Effector memory CD8-positive, alpha-beta T cell (primary cell): ENCODE data around the gene DEF6.

Experiments
- ATAC-seq: fragments of 150-1000 bp; cut with Tn5 transposase; replicated peaks from 2 replicates; pipeline ENCODE4 v1.10.0; 2021; ENCODE audit warnings: mild to moderate bottlenecking, moderate library complexity
- DNase-seq, 3 experiments: peaks; one replicate each; pipeline ENCODE4 v3.0.0; 2021
- H3K27ac Mint-ChIP-seq, 2 donors: one replicate each; pipeline ENCODE4 v1.8.0; 2022; ENCODE audit warnings: mild to moderate bottlenecking in 2 of 2, mixed read lengths in 2 of 2, moderate library complexity in 2 of 2
- H3K27me3 Mint-ChIP-seq, 2 donors: one replicate each; pipeline ENCODE4 v1.8.0; 2022; ENCODE audit warnings: mixed read lengths in 2 of 2
- H3K36me3 Mint-ChIP-seq: one replicate; pipeline ENCODE4 v1.8.0; 2022; ENCODE audit warnings: mild to moderate bottlenecking, moderate library complexity, mixed read lengths; ENCODE audit not compliant: insufficient read depth
- H3K4me1 Mint-ChIP-seq, 2 donors: one replicate each; pipeline ENCODE4 v1.8.0; 2022; ENCODE audit warnings: low read depth in 2 of 2, mixed read lengths in 2 of 2
- H3K4me3 Mint-ChIP-seq, 2 donors: one replicate each; pipeline ENCODE4 v1.8.0; 2022; ENCODE audit warnings: mild to moderate bottlenecking in 2 of 2, mixed read lengths in 2 of 2, moderate library complexity in 2 of 2
- H3K9me3 Mint-ChIP-seq, 2 donors: one replicate each; pipeline ENCODE4 v1.8.0; 2022; ENCODE audit warnings: mixed read lengths in 2 of 2

Gene DEF6

DNA sequence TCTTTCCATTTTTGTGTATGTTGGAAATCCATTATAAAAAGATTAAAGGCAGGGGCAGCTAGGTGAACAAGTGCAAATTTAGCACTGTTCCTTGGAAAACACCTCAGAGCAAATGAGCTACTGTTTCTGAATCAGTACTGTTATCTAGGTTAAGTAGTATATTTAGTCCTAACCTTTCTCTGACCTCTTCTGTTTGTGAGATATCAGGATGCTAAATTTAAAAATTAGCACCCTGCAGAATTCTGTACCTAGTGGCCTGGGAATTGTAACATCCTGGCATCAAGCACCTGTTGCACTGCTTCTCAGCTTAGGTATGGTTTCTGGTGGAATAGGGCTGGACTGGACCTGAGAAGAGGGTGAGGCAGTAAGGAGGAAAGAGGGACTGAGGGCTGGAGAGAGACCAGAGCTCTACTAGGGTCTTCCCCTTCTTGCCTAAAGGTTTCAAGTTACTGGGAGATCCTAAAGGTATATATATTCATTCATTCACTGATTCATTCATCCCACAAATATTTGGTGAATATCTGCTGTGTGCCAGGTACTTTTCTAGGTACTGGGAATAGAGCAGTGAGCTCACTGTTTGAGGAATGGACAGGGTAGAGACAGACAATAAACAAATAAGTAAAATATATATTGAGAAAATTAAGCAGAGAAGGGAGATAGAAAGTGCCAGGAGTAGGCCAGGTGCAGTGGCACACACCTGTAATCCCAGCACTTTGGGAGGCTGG is 32.9 kb upstream of the DEF6 start:
- Mint-ChIP-seq H3K36me3 (peaks cover 13% of the 10 kb centered on the region), H3K4me3 (no peak overlapping the region), H3K4me1 (peaks cover 39 to 51% of the 10 kb centered on the region in 2 donors), H3K9me3 (no peaks in the 10 kb centered on the region), H3K27ac (peak overlapping the region; percentile 30 to 97), H3K27me3 (no peaks in the 10 kb centered on the region)
- no peak for DNase-seq
- ATAC-seq, result no peak

DNA sequence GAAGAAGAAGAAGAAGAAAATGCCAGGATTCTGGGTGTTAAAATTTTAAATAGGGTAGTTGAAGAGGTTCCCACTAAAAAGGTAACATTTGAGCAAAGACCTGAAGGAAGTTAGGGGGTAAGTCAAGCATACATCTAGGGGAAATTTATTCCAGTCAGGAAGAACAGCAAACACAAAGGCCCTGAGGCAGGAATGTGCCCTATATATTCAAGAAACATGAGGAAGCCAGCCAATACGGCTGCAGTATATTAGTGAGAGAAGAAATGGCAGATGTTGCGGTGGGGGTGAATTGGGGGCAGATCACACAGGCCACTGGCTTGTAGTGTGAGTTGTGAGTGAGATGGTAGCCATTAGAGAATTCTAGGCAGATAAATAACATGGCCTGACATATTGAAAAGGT is 32.1 kb upstream of the DEF6 start:
- Mint-ChIP-seq H3K9me3 (no peaks in the 10 kb centered on the region), H3K27me3 (no peaks in the 10 kb centered on the region), H3K27ac (peak overlapping the region; percentile 1 to 30), H3K4me1 (peaks cover 34 to 45% of the 10 kb centered on the region in 2 donors), H3K4me3 (no peak overlapping the region), H3K36me3 (peaks cover 8% of the 10 kb centered on the region)
- no peak for DNase-seq
- ATAC-seq, result no peak

GRCh38 chr6:35267446-35267845 is 30.2 kb upstream of the DEF6 start:
- DNase-seq (no peak), ATAC-seq (no peak)
- peaks cover 20 to 28% of the 10 kb centered on the region in 2 donors for H3K4me1 Mint-ChIP-seq
- H3K36me3 Mint-ChIP-seq, result peaks cover 8% of the 10 kb centered on the region
- no peak overlapping the region for H3K4me3 Mint-ChIP-seq
- H3K27ac Mint-ChIP-seq, result no peak overlapping the region
- no peaks in the 10 kb centered on the region for H3K9me3 Mint-ChIP-seq
- H3K27me3 Mint-ChIP-seq, result no peaks in the 10 kb centered on the region

- no peaks in the 10 kb centered on the region for H3K9me3 Mint-ChIP-seq
- H3K4me3 Mint-ChIP-seq, result no peak overlapping the region
- no peaks in the 10 kb centered on the region for H3K27me3 Mint-ChIP-seq
- peaks cover 7% of the 10 kb centered on the region for H3K36me3 Mint-ChIP-seq
- peaks cover 16 to 24% of the 10 kb centered on the region in 2 donors for H3K4me1 Mint-ChIP-seq
- ATAC-seq (no peak), DNase-seq (no peak)
- peak overlapping the region in 1 of 2 donors; percentile 52 for H3K27ac Mint-ChIP-seq
Observed at GRCh38 chr6:35267897-35268296, 29.7 kb upstream of the DEF6 start.

- no peak overlapping the region for H3K4me3 Mint-ChIP-seq
- H3K27ac Mint-ChIP-seq, result peak overlapping the region in 1 of 2 donors; percentile 44
- H3K36me3 Mint-ChIP-seq, result peaks cover 3% of the 10 kb centered on the region
- no peaks in the 10 kb centered on the region for H3K27me3 Mint-ChIP-seq
- DNase-seq (no peak), ATAC-seq (no peak)
- peaks cover 4 to 14% of the 10 kb centered on the region in 2 donors for H3K4me1 Mint-ChIP-seq
- H3K9me3 Mint-ChIP-seq, result no peaks in the 10 kb centered on the region
Observed at GRCh38 chr6:35272005-35272404, 25.6 kb upstream of the DEF6 start.

DNA sequence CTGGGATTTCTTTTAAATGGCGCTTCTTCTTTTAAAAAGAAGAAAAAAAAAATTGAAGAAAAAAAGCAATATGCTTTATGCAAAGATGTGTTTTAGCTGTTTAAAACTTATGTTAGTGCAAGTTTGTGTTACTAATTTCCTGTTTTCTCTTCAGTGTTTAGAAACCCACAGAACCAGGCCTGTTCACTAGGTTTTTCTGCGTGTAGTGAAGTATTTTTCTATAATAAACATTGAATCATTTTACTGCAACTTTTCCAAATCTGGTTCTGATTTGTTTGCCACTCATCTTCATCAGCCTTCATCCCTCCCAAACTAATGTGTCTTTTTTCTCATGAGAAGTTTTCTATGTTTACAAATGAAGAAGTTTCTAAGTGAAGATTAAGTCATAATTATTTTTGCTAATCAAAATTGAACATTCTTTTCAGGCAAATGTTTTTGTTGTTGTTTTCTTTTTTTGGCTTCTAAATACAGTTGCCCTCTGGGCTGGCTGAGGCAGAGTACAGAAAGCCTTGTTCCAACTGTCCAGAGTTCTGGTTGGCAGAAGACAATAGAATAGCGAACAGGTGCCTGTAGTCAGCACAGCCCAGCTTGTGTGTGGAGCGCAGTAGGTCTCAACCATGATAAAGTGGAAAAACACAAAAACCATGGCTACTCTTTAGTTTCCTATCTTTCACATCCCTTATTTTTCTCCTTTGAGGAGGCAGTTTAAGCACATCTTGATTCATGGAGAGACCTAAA is 23.6 kb upstream of the DEF6 start:
- H3K4me1 Mint-ChIP-seq, result peaks cover 10 to 23% of the 10 kb centered on the region in 2 donors
- H3K27ac Mint-ChIP-seq, result no peak overlapping the region
- peaks cover 3% of the 10 kb centered on the region for H3K36me3 Mint-ChIP-seq
- H3K4me3 Mint-ChIP-seq, result no peak overlapping the region
- no peaks in the 10 kb centered on the region for H3K9me3 Mint-ChIP-seq
- ATAC-seq (no peak), DNase-seq (no peak)
- H3K27me3 Mint-ChIP-seq, result no peaks in the 10 kb centered on the region

DNA sequence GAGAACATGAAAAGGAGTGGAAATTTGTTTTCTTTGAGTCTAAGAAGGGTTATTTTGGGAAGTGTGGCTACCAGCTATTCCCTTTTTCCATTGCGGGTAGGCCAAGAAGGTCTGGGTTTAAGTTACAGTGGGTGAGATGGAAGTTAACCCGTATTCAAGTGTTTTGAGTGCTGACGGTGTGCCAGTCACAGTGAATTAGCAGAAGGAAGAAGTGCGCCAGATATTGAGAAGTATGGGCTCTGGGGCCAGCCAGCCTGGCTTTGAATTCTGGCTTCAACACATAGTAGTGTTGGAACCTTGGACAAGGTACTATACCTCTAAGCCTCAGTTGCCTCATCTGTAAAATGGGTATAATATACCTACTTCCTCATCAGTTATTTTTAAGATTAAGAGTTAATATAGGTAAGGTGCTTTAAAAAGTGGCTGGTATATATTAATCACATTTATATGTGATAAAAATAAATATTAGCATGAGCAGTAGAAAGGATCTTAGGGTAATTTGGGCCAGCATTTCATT is 21.8 kb upstream of the DEF6 start:
- Mint-ChIP-seq H3K27ac (peak overlapping the region in 1 of 2 donors; percentile 42), H3K27me3 (no peaks in the 10 kb centered on the region), H3K9me3 (no peaks in the 10 kb centered on the region), H3K36me3 (no peaks in the 10 kb centered on the region), H3K4me3 (no peak overlapping the region), H3K4me1 (peaks cover 10 to 23% of the 10 kb centered on the region in 2 donors)
- DNase-seq (no peak), ATAC-seq (no peak)

GRCh38 chr6:35278708-35279107 is 18.9 kb upstream of the DEF6 start:
- ATAC-seq (no peak), DNase-seq (no peak)
- Mint-ChIP-seq H3K27me3 (no peaks in the 10 kb centered on the region), H3K9me3 (no peaks in the 10 kb centered on the region), H3K36me3 (peaks cover 13% of the 10 kb centered on the region), H3K27ac (peak overlapping the region in 1 of 2 donors; percentile 51), H3K4me3 (no peak overlapping the region), H3K4me1 (peaks cover 10 to 23% of the 10 kb centered on the region in 2 donors)

DNA sequence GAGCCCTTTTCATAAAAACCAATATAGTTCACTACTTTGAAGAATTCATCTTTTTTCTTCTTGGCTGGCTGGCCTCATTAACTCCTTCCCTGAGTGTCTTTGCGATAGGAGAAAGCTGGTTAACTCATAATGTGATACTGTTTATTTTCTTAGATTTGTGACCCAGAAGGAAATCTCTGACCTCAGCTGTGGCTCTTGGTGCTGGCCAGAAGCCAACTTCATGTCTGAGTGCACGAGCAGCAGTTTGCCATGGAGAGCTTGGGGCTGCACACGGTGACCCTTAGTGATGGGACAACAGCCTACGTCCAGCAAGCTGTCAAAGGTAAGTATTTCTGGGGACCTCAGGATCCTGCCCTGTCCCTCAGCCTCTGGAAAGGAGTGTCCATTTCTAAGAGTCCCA is 16.7 kb upstream of the DEF6 start:
- Mint-ChIP-seq H3K27me3 (no peaks in the 10 kb centered on the region), H3K9me3 (no peaks in the 10 kb centered on the region), H3K27ac (no peak overlapping the region)

DNA sequence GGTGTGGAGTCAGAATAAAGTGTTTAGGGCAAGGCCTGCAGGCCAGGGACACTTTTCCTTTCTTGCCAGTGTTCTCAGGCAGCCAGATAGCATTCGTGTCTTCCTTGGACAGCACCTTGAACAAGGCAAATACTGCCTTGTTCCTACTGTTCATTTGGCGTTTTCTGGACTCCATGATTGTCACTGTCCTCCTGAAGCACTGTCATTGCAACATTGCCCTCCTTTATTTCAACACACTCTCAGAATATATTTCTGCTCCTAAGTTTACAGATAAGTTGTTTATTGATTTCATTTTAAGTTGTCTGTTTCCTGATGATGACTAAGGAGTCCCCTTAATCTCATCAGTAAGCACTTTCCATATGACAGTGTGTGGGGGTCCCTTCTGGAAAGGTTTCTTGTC is 15.1 kb upstream of the DEF6 start:
- H3K27me3 Mint-ChIP-seq, result no peaks in the 10 kb centered on the region
- H3K36me3 Mint-ChIP-seq, result peaks cover 41% of the 10 kb centered on the region
- no peaks in the 10 kb centered on the region for H3K9me3 Mint-ChIP-seq

More for the DNA sequence above, 16.7 kb upstream of the DEF6 start:
- peaks cover 5 to 15% of the 10 kb centered on the region in 2 donors for H3K4me1 Mint-ChIP-seq
- H3K4me3 Mint-ChIP-seq, result no peak overlapping the region
- H3K36me3 Mint-ChIP-seq, result peaks cover 35% of the 10 kb centered on the region
- DNase-seq (no peak), ATAC-seq (no peak)

GRCh38 chr6:35283361-35283760 is 14.3 kb upstream of the DEF6 start:
- Mint-ChIP-seq H3K4me3 (no peak overlapping the region), H3K36me3 (peaks cover 47% of the 10 kb centered on the region), H3K27me3 (no peaks in the 10 kb centered on the region), H3K4me1 (peaks cover 5% of the 10 kb centered on the region in 2 donors), H3K27ac (no peak overlapping the region), H3K9me3 (no peaks in the 10 kb centered on the region)
- ATAC-seq (no peak), DNase-seq (no peak)

More for the DNA sequence above, 15.1 kb upstream of the DEF6 start:
- Mint-ChIP-seq H3K4me3 (no peak overlapping the region), H3K4me1 (peaks cover 5 to 9% of the 10 kb centered on the region in 2 donors), H3K27ac (no peak overlapping the region)
- ATAC-seq (no peak), DNase-seq (no peak)

DNA sequence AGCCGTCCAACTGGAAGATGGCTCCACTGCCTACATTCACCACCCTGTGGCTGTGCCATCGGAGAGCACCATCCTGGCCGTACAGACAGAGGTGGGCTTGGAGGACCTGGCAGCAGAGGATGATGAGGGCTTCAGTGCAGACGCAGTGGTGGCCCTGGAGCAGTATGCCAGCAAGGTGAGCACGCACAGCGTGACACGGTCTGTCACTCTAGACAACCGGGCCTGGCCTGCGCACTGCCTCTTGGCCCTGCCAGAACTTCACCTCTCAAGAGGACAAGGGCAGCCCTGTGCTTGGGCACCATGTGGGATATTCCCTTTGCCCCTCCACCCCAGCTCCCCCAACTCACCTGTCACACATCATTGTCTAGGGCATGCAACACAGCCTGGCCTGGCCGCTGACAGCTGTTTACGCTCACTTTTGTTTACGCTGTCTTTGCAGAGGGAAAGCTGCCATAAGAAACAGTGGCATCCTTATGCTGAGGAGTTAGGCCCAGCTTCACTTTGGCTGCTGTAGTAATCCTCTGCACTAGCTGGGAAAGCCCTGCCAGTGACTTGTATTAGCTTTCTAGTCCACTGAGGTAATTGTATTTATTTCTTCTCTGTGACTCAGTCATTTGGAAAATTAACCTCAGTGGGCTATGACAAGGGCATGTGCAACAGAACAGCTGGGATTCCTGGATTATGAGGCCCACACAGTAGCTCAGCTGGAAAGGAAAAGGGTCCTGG is 9.8 kb upstream of the DEF6 start:
- H3K4me3 Mint-ChIP-seq, result no peak overlapping the region

DNA sequence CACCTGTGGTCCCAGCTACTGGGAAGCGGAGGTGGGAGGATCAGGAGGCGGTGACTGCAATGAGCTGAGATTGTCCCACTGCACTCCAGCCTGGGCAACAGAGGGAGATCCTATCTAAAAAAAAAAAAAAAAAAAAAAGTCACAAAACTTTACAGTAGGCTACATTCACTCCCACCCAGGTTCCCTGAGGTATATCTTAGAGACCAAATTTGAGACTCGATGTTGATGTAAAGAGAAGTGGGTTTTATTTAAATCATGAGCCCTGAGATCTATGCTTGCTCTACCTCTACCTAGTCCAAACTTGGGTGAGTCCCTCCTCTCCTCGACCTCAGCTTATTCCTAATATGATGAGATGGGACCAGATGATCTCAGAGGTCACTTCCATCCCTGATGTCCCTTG is 8.8 kb upstream of the DEF6 start:
- no peak overlapping the region for H3K4me3 Mint-ChIP-seq

More for the DNA sequence above, 9.8 kb upstream of the DEF6 start:
- Mint-ChIP-seq H3K27me3 (no peaks in the 10 kb centered on the region), H3K27ac (no peak overlapping the region), H3K9me3 (no peaks in the 10 kb centered on the region), H3K4me1 (no peaks in the 10 kb centered on the region), H3K36me3 (peaks cover 50% of the 10 kb centered on the region)
- ATAC-seq (no peak), DNase-seq (no peak)

More for the DNA sequence above, 8.8 kb upstream of the DEF6 start:
- peaks cover 47% of the 10 kb centered on the region for H3K36me3 Mint-ChIP-seq
- ATAC-seq, result no peak
- H3K4me1 Mint-ChIP-seq, result no peaks in the 10 kb centered on the region
- H3K27me3 Mint-ChIP-seq, result no peaks in the 10 kb centered on the region
- H3K27ac Mint-ChIP-seq, result peak overlapping the region in 1 of 2 donors; percentile 9
- DNase-seq, result no peak
- no peaks in the 10 kb centered on the region for H3K9me3 Mint-ChIP-seq
